Epidermal melanocyte (primary cell): ENCODE data around the gene ADGRB3.

ENCODE experiments used
- DNase-seq: peaks from one replicate; pipeline ENCODE4 v3.0.0; 2011; ENCODE audit warnings: low spot score; ENCODE audit not compliant: insufficient read length

The ADGRB3 gene

DNA sequence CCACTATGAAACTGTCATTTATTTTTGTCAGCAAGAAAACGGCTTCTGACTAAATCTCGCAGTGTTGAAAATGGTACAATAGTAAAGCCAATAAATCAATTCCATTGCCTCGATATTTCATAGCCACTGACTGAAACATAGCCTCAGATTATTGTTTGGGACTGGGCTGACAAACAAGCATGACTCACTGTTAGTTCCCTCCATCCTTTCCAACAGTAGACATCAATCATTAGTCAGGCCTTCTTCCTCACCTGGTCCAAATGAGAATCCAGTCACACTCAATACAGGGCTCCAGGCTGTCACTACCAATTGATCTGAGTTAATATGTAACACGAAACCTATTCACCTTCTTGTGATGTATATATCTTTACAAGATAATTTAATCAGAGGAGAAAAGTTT, 66.1 kb downstream of the ADGRB3 start:
- no peak for DNase-seq

DNA sequence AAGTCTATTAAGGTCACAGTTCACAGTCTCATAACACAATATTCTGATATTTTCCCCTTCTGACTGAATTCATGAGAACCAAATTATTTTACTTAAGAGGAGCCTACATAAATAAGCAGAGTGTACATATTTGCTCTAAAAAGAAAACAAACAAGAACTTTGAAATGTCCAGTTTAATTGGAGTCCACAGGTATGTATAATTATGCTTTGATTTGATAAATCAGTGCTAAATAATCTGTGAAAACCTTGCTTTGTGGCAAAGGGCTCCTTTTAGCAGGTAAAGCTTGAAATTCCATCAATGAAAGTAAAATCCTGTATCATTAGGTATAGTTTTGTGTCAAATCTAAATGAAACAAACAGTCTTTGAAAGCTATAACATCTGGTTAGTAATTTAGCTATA, 69.4 kb downstream of the ADGRB3 start:
- no peak for DNase-seq

DNA sequence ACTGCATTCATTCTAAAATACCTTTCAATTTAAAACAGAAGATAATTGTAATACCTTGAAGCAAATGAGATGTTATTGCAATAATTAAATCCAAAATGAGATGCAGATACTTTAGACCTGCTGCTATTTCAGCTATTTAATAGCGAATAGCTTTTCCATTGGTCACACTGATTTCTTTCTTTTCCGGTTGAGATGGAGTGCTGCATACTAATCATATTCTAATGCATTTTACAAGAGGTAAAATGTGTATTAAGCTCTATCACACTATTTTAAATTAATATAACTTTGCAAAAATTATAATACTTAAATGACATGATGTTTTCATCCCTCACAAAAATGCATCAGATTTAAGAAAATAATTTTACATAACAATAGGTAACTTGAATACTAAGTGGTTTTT, 74.0 kb downstream of the ADGRB3 start:
- DNase-seq: no peak

GRCh38 chr6:68709882-68710281, 74.8 kb downstream of the ADGRB3 start:
- DNase-seq: no peak

GRCh38 chr6:68710496-68710895, 75.4 kb downstream of the ADGRB3 start:
- no peak for DNase-seq

DNA sequence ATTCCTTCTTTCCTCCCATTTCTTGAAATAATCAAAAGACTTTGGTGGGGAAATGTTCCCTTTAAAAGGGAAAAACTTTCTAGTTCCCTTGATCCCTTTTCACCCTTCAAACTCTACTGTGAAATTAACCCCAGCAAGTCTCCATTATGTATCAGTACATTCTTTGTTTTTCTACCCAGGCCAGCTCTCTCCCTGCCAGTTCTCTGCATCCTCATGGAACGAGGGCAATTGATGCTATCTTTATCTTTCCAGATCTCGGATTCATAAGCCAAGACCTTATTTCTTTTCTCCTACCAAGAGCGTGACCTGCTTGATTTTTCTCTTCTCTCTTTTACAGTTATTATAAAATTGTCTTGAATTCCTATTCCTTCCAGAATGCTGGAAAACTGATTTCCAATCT, 75.8 kb downstream of the ADGRB3 start:
- no peak for DNase-seq

GRCh38 chr6:68711386-68712000, 76.4 kb downstream of the ADGRB3 start:
- DNase-seq: no peak

- DNase-seq: no peak
Observed at GRCh38 chr6:68716620-68717019, 81.5 kb downstream of the ADGRB3 start.

DNA sequence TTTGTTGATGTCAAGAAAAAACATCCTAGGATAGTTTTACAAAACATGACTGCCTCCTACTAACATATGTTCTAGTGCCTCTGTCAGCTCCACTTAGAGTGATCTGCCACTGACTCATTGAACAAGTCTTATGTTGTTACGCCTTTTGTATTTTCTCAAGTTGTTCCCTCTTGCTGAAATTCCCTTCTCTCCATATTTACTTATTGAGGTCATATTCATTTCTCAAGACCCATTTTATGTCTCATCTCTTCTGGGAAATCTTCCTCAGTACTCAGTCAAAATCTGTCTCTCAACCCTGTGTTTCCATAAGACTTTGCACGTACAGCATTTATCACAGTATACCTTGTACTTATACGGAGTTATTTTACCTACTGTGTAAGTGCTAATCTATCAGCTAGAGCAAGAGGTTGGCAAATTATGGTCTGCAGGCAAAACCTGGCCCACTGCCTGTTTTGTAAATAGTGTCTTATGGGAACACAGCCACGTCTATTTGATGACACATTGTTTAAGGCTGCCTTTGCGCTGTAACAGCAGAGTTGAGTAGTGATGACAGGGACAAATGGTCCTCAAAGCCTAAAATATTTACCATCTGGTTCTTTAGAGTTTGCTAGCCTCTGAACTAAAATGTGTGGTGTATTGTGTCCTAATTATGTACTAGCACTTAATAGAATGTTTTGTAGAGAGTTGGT, 83.4 kb downstream of the ADGRB3 start:
- DNase-seq: no peak

- DNase-seq: no peak
Observed at GRCh38 chr6:68719761-68720160, 84.7 kb downstream of the ADGRB3 start.

DNA sequence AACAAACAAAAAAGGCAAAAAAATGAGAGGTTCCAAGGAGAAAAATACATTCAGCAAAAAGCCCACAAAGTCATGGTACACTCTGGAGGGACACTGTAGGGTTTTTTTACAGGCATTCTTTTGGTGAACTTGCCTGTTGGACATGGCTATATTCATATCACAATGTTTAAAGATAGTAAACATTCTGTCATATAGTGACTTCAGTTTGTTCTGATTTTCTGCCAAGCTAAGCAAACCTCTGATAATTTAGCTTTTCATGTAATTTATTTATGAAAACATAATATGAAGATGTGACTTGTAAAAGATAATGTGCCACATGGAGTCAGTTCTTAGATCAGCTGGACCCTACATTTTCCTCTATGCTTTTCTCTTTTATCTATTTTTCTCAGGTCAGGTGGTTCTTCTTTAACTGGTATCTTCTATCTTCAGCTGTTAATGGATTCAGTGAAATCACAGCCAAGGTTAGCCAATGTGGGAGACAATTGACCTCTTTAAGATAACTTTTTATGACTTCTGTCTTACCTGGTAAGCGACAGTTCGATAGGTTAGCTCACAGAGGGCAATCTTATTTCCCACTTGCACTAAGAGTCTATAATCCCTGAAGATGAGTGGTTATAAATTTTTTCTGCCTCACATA, 87.9 kb downstream of the ADGRB3 start:
- DNase-seq: no peak

DNA sequence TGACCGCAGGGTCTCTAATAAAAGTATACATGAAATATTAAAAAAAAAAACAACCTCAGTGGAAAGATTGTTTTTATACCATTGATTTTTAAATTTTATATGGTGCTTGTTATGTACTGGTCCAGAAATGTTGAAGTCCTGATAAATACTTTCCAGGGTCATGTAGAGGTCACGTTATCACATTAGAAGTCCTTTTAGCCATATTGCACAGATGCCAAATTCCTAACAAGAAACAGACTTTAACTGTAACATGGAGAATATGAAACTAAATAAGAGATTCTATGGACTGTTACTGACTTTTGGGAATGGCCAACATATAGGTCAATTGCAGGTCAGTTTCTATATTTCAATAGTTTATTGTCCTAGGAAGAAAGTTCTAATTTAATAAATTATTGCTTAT, 89.0 kb downstream of the ADGRB3 start:
- DNase-seq: no peak

DNA sequence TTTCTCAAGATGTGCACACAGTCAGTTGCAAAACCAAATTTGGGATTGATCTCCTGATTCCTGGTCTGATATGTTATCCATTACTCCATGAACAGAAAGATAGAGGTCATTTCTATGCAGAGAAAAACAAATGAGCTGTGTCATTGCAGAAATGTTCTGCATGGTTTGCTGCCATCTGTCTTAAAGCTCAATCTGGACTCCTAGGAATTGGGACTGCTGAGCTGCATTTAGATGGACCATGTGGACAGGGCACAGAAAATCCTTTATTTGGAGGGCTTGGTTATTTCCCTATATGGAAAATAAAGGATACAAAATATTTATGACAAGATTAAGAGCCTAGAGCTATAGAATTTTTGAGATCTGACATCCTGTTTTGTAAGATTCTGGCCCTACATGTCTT, 91.3 kb downstream of the ADGRB3 start:
- no peak for DNase-seq

- no peak for DNase-seq
Observed at GRCh38 chr6:68726992-68727391, 91.9 kb downstream of the ADGRB3 start.

DNA sequence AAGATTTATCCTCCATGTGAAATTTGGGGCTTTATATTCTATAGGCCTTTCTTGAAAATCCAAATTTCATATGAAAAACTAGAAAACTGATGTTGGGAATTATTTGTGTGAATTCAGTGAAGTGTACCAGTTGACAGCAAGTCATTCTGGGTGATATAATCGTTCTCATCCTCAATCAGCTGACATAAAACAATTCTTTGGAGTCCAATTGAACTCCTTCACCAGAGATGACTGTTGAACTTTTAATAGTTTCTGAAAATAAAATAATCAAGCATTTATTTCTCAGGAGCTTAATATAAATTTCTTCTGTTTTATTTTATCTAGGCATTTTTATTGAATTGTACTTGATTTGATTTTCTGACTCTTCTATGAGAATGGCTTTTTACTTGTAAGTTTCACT, 92.6 kb downstream of the ADGRB3 start:
- DNase-seq: no peak

GRCh38 chr6:68728159-68728979, 93.3 kb downstream of the ADGRB3 start:
- no peak for DNase-seq

DNA sequence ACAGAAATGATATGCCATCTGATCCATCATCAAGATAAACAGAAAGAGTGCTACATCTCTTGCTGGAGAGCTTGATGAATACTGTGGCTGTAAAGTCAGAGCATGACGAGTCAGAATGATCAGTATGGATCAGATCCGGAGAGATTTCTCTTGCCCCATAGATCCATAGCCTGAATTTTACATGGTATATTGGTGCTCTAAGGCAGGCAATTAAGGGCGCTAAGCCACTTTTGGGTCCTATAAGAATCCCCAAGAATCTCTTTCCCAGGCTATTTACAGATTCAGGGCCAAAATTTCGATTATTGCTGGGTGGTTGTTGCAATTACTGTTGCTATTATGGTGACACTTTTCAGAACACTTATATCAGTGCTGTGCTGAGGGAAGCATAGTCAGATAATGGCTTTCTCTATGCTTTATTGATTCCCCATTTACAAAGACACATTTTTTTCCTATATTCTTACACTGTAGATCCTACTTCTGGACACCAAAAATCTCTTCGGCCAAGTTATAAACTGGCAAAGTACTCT, 94.4 kb downstream of the ADGRB3 start:
- no peak for DNase-seq

- DNase-seq: no peak
Observed at GRCh38 chr6:68730291-68731054, 95.4 kb downstream of the ADGRB3 start.

DNA sequence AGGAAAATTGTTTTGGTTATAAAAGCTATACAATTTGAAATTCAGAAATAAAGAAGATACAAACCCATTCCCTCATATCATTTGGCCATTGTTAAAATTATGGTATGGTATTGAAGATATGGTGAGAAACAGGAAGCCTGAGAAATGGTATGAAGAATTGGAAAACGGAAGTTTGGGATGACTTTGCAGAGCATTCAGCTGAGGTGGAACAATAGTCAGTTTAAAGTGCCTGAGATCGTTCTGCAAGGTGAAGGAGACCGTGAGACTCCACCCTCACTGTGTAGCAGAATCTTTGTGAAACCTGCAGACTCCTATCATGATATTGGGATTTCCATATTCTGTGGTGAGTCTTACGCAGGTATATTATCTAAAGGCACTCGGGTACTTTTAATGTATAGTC, 97.3 kb downstream of the ADGRB3 start:
- no peak for DNase-seq

GRCh38 chr6:68735866-68736265, 100.8 kb downstream of the ADGRB3 start:
- DNase-seq: no peak

DNA sequence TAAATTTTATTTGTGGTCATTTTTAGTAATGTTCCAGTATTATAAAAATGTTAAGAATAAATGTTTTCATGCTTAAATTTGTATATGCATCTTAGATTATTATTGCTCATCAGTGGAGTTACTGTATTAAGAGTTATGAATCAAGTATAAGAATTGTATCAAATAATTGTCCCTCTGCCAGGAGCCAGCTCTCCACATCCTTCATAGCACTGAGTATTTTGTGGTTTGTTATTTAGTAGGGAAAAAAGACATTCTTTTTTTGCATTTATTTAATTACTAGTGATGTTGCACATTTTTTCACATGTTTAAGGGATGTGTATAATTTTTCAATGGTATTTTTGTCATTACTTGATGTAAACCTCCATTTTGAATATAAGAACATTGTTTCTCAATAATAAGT, 102.0 kb downstream of the ADGRB3 start:
- no peak for DNase-seq
